Caki2 (cell line): ENCODE results near the gene RHEB. TPM values are rescaled to one million over a fixed set of nuclear protein-coding genes. Genes with fewer than 3 reads are reported as not detected.

Experiments
- DNase-seq: peaks from one replicate; pipeline ENCODE4 v3.0.0-alpha.2; 2015; ENCODE audit warnings: low read depth
- in situ Hi-C: cut with HindIII; loops from 2 replicates; pipeline ENCODE4 v1.10.0; 2016; ENCODE audit warnings: low sequenced_read_pairs, low pct_unique_long_range_greater_than_20kb, mixed read lengths
- total RNA-seq: library from RNA; depleted of rRNA; stranded (reverse); fragments of >200 nt; shearing (Covaris generic); gene quantifications from 2 replicates; pipeline ENCODE4 v1.2.3, GENCODE V29; 2014; ENCODE audit warnings: low replicate concordance

The RHEB gene
- total RNA-seq, 1 experiment from 2014 or later = 154 TPM

DNA sequence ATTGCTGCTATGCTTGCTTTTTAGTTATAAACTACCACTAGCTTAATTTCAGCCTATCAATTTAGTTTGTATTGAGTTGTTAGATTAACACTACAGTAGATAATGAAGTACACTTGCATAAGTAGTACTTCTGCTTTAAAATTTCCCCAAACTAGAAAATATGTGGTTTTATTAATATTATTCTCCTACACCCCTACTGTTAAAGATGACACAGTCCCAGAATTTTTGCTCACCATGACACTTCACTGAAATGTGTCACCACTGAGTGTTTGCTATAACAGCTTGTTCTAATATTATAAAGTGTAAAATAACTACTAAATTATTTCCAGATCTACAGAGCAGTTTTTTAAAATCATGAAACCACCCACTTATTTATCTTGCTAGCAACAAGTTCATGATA is 31.6 kb downstream of the RHEB start:
- no peak for DNase-seq
- in situ Hi-C loops = no loop called here

DNA sequence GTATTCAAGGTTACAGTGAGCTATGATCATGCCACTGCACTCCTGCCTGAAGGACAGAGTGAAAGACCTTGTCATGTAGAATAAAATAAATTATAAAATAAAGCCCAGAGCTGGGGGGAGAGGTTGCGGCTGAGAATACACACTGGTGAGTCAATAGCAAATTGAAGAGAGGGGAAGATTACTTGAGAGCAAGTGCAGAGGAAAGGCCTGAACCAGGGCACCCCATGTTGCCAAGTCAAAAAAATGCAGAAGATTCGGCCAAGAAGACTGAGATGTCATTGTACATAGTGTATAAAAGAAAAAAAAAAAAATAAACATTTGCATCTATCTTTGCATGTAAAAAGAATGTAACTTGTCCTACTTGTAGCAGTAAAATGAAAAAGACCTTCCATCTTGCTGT is 32.5 kb downstream of the RHEB start:
- in situ Hi-C loops = no loop called here
- no peak for DNase-seq

DNA sequence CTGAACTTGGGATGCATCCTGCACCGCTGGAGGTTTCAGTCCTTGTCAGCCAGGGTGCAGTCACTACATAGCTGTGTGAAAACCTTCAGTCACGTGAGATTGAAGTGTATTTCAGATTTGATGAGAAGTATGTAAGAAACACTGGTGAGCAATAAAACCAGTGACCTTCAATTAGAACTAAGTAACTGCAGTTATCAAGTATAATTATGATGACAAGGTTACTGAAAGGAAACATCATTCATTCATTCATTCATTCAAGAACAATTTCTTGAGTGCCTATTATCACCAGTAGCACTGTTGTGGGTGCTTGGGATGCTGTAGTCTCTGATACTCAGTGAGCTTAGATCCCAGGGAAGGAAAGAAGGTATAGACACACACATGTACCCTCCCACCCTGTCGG is 33.6 kb downstream of the RHEB start:
- no peak for DNase-seq
- in situ Hi-C loops = no loop called here

DNA sequence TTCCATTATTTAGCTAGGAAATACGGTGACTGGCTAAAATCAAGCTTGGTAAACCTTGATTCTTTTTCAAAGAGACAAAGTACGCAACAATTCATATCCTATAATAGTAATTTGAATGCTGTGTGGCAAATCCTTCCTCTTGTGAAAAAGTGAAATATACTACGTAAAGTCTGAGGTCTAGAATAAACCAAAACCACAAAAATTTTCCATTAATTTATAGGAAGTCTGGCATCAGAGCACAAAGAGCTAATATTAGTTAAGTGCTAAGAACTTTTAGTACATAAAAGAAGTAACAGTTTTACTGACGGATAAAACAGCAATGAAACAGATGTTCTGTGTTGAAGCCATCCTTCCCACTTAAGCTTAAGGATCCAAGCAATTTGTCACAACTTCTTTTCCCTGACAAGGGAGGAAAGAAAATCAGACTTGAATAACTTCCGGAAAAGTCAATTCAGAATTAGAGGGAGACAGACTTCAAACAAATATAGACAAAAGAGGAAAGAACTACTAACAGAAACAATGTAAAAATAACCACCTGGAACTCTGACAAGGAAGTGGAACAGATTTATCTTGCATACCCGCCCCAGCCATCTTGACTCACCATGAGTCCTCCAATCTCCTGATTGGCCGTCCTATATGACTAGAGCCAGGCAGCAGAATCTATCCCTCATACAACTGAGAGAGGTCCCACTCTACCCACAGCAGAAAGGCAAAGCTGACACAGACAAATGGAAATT is 34.6 kb downstream of the RHEB start:
- in situ Hi-C loops = no loop called here
- DNase-seq = peak; percentile 55

DNA sequence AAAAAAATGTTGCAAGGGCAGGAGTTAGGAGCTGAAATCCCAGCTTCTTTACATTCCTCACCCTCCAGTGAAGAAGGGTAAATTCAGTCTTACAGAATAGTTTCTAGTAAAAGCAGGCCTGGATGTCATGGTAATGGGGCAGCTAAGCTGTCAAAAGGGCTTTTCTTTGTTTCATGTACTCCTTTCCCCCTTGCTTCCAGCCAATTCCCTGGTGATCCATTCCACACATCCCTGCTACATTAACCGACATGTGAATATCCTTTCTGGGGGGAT is 36.0 kb downstream of the RHEB start:
- DNase-seq = no peak
- in situ Hi-C loops = no loop called here

DNA sequence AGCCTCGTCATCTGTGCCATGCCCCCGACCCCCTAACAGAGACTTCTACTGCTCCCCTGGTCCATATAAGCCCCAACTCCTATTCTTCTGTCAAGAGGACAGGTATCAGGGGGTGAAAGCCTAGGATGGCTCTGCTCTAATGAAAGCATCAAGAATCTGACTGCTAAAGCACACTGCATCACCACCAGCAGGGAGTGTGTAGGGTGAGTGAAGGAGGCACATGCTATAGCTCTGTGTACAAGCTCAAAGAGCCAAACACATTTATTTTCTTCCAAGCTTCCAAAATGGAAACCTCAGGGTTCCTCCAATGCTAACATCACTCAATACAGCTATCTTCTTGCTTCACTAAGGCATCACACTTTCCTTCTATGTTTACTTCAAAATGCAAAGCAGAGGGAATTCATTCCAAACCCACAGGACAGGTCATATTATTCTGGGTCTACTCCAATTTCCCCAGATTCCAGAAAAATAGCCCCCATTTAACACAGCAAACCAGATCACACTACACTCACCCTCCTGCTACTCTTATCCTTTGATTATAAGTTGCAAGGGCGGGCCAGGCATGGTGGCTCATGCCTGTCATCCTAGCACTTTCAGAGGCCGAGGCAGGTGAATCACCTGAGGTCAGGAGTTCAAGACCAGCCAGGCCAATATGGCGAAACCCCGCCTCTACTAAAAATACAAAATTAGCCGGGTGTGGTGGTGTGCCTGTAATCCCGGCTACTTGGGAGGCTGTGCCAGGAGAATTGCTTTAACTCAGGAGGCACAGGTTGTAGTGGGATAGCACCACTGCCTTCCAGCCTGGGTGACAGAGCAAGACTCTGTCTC is 36.6 kb downstream of the RHEB start:
- in situ Hi-C loops = no loop called here
- peak; percentile 16 for DNase-seq

DNA sequence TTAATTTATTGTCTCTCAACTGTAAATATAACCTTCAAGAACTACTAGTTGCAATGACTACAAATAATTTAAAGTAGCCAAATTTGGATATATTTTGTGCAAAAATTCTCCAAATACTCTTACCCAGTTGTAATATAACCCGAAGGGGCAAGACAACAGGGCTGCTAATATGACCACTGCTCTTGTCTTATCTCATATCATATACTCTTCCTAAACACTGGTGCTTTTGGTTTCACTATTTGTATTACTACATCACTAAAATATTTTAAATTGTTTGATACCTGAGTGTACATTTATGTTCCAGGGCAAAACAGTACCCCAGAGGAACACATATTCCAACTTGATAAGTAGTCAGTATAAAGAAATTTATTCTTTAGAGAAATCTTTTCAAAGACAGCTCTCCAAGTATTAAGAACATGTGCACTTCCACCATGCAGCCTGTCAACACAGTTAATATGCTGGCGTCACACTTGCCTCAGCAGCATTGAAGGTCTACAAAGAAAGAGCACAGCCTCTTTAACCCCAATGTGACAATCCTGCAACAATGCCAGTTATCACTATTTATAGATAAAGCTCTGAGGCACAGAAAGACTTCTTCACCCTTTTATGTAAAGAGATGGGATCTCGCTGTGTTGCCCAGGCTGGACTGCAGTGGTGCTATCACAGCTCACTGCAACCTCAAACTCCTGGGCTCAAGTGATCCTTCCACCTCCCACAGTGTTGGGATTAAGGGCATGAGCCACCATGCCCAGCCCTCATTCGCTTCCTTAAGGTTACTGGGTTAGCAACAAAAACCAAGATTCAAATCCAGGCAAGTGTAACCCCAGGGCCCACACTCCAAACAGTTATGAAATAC is 37.8 kb downstream of the RHEB start:
- in situ Hi-C loops = no loop called here

DNA sequence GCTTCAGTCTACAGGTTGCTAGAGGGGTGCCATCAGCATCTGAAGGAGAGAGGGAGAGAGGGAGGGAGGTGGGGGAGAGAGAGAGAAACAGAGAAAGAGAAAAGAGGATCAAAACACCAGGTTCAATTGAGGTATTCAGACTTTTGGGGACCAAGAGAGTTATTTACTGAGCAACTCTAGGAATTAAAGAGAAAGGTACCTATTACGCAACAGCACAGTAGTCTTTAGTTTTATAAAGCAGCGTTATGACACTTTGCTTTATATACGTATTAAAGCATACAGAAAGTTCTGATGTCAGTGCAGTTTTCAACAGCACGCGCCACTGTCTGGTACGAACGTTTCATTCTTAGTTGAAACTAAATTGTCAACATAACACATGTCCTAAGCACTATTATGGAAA is 41.8 kb downstream of the RHEB start:
- no peak for DNase-seq
- in situ Hi-C loops = no loop called here

More for the DNA sequence above, 37.8 kb downstream of the RHEB start:
- DNase-seq = no peak

DNA sequence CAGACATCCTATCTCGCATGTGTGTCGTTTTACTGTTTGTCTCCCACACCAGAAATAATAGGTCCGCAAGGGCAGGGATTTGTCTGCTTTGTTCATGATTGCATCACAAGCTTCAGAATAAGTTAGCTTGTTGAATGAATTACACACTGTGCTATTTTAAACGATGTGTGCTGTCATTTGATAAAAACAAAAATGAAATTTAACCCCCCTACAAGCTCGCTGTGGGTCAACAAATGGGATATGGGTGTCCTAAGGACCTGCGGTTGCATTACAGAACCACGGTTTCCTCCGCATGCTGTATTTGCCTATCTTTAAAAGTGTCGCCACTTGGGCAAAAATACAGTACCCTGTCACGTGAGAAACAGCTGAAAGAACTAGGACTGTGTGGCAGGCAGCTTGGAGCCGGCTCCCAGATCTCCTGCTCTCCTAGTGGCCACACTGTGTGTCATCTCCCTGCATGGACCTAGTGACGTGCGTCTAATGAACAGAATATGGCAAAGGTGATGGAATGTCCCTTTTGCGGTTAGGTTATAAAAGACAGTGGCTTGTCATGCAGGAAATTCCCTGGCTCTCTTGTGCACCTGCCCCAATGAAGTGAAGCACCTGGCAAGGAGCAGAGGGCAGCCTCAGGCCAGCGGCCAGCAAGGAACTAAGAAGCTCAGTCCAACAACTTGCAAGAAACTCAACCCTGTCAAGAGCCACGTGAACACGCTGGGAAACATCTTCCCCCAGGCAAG is 46.9 kb downstream of the RHEB start:
- in situ Hi-C loops = no loop called here

DNA sequence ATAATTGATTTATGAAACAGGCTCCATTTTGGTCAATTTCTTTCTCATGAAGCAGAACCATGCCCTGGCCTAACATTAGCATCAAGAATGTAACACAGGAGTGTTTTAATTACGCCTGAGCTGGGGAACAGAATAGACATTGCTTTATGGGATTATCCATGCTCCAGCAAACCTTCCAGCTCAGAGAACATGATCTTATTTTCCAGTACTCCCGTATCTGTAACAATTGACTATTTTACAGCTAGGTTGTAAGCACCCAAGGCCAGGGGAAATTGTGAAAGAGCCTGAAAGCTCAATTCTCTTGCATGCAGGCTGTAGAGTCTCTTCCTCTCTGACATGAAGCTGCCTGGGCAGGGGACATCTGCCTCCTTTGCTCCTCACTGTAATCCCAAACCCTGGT is 49.0 kb downstream of the RHEB start:
- DNase-seq = no peak
- in situ Hi-C loops = no loop called here

More for the DNA sequence above, 46.9 kb downstream of the RHEB start:
- no peak for DNase-seq

DNA sequence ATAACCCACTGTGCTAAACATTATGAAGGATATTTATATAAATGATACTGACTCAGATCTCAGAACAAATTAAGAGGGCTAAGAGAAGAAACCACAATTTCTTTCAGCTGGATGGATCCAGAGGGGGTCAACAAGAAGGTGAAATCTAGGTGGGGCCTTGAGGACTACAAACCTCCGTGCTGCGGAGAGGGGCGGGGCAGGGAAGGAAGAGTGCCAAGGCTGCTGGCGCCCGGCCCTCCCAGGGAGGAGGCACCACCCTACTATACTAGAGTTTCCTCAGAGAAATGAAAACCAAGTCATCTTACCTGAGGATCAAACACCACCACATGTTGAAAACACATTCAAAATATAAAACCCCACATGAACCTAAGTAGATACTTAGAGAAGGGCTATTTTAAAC is 50.4 kb downstream of the RHEB start:
- in situ Hi-C loops = no loop called here
- DNase-seq = no peak

DNA sequence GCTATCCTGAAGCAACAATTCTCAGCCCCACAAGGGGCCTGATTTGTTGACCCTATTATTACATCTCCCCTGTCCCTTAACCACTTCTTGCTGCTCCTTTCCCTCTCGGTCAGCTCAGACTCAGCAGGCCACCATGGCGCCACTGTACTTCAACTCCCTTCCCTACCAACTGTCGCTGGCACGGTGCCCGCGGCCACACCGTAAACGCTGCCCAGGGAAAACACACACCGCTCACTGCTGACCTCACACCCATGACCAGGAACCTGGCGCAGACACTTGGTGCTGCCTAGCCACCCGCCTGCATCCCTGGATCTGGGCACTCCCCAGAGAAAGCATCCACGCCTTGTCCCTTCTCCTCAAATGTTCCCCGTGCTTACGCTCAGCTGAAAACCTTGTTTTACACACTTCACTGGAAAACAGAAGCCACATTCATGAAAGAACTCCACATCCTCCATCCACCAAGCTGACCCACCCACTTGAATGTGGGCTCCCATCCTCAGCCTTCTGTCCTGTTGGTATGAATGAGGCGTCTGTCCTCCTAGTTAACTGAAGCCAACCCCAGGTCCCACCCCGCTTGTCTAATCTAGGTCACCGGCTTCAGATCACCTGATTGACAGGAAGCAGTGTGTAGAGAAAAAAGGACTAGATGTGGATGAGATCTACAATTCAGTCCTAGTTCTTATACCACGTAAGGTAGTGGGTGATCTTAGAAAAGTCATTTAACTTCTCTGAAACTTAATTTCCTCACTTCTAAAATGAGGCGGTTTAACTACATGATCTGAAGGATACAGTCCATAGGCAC is 51.3 kb downstream of the RHEB start:
- in situ Hi-C loops = no loop called here
- DNase-seq = no peak

DNA sequence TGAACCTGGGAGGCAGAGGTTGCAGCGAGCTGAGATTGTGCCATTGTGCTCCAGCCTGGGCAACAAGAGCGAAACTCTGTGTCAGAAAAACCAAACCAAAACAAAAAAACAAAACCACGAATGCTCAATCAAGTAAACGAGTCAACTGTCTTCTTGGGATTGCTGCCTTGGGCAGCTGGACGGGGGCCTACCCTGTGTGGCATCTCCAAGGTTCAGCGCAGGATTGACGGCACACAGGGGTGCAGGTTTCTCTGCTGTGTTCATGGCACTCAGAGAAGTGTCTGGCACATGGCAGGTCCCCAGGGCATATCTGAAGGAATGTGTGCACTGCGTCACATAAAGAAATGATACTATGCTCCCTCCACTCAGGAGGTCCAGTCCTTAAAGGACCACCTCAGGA is 54.5 kb downstream of the RHEB start:
- in situ Hi-C loops = no loop called here
- DNase-seq = no peak

DNA sequence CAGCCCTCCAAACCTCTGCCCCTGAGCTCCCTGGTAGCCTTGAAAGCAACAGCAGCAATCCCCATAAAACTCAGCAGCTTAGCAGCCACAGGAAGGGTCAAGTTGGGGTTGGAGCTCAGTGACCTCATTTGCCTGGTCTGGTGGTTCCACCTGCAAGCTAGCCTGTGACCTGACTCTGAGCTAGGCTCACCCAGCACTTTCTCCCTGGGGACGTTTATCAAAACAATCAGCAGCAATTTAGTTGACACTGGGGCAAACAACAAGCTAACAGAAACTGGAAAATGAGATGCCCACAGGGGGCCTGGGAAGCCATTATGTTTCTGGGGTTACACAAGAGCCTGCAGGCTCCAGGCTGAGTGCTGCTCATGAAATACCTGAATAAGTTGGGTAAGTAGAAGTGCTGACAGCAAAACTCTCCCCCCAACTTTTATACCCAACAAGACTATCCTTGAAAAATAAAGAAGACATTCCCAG is 57.4 kb downstream of the RHEB start:
- in situ Hi-C loops = no loop called here
- DNase-seq = no peak

DNA sequence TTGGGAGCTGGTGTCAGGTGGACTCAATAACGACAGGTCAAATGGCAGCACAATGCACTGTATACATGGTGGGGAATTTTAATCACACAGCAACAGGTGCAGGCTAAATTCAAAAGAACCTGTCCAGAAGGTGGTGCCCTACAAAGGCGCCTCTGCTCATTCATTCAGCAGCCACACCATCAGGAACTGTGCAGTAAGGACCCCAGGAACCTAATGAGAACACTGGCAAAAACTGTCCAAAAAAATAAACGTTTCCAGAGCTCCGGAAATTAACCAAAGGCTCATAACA is 57.8 kb downstream of the RHEB start:
- in situ Hi-C loops = no loop called here
- DNase-seq = no peak

DNA sequence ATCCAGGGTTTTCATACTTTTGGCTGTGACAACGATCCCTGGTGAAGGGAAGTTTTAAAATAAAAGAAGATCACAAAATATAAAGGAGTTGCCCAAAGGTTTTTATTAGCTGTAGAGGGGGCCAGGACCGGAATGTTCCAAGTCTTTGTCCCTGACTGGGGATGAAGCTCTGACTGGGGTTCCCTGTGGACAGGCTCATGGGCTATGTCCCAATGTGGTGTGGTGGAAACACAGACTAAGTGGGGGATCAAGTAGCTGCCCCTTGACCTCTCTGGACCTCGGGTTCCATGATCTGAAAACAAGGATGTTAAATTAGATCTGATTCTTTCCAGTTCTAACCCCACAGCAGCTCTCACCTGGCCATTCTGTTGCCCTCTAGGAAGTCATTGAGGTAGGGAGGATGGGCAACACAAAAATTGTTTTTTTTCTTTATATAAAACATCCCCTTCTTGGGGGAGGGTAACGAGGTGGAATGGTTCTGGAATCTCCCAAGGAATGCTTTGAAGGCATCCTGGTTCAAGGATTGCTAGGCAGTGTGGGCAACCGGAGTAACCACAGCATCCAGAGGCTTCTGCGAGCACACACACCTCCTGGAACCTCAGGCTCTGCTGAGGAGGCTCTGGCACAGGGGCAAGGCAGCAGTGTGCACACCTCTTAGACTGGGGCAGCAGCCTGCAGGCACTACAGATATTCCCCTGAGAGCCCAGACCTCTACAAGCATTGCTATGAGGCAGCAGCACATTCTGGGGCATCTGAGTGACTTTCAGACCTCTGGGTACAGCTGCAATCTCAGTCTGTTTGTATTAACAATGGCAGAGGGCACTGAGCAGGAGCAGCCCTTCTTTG is 58.4 kb downstream of the RHEB start:
- in situ Hi-C loops = no loop called here
- no peak for DNase-seq

DNA sequence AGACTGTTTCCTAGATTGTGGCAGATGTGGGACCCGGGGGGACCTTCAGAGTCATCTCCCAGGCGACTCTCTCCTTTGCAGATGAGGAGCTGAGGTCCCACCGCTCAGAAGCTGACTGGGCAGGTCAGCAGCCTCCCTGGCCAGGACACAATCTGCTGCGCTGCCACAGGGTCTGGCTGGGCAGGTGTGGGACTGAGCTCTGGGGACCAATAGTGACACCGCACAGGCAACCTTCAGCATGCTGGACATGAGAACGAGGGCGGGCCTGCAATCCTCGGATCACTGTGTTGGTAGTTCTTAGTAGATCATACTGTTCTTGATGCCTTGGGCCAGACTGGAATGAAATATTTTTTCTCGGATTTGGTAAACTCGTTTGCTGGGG is 59.2 kb downstream of the RHEB start:
- no peak for DNase-seq
- in situ Hi-C loops = no loop called here
